HG03520 (cell line): ENCODE measurements around the gene OCA2.

Experiments
- ATAC-seq: cut with Tn5 transposase; IDR thresholded peaks from one replicate; pipeline ENCODE4 v1.9.1; 2021; ENCODE audit warnings: mild to moderate bottlenecking, moderate library complexity; ENCODE audit not compliant: unreplicated experiment

OCA2 gene

GRCh38 chr15:27828746-27829145 lies 270.4 kb downstream of the OCA2 start:
- ATAC-seq, result no peak

GRCh38 chr15:27826902-27827714 lies 272.0 kb downstream of the OCA2 start:
- no peak for ATAC-seq

- ATAC-seq, result no peak
These were observed 272.7 kb downstream of the OCA2 start for GRCh38 chr15:27826411-27826810.

GRCh38 chr15:27824841-27825422 lies 274.2 kb downstream of the OCA2 start:
- no peak for ATAC-seq

GRCh38 chr15:27821273-27821672 lies 277.8 kb downstream of the OCA2 start:
- ATAC-seq, result no peak

- no peak for ATAC-seq
These were observed 278.4 kb downstream of the OCA2 start for GRCh38 chr15:27820722-27821121.

- no peak for ATAC-seq
These were observed 278.9 kb downstream of the OCA2 start for GRCh38 chr15:27820232-27820631.

GRCh38 chr15:27817258-27817657 lies 281.9 kb downstream of the OCA2 start:
- ATAC-seq, result no peak

- no peak for ATAC-seq
These were observed 282.3 kb downstream of the OCA2 start for GRCh38 chr15:27816790-27817189.

GRCh38 chr15:27815035-27815434 lies 284.1 kb downstream of the OCA2 start:
- ATAC-seq, result no peak

GRCh38 chr15:27813139-27813538 lies 286.0 kb downstream of the OCA2 start:
- no peak for ATAC-seq

- no peak for ATAC-seq
These were observed 290.9 kb downstream of the OCA2 start for GRCh38 chr15:27808182-27808581.

GRCh38 chr15:27807335-27807734 lies 291.8 kb downstream of the OCA2 start:
- no peak for ATAC-seq

GRCh38 chr15:27806396-27806795 lies 292.7 kb downstream of the OCA2 start:
- ATAC-seq, result no peak

- ATAC-seq, result no peak
These were observed 293.6 kb downstream of the OCA2 start for GRCh38 chr15:27805261-27806220.

GRCh38 chr15:27804569-27805260 lies 294.4 kb downstream of the OCA2 start:
- ATAC-seq, result no peak

GRCh38 chr15:27798807-27799206 lies 300.3 kb downstream of the OCA2 start:
- ATAC-seq, result no peak

- no peak for ATAC-seq
These were observed 301.4 kb downstream of the OCA2 start for GRCh38 chr15:27797765-27798164.

- no peak for ATAC-seq
These were observed 302.5 kb downstream of the OCA2 start for GRCh38 chr15:27796405-27797320.

GRCh38 chr15:27792756-27793264 lies 306.3 kb downstream of the OCA2 start:
- ATAC-seq, result no peak
